ENCODE data around the gene CD72. TPM values are rescaled to one million over a fixed set of nuclear protein-coding genes. Genes with fewer than 3 reads are reported as not detected.
A peak's percentile ranks its signal among the peaks of the same experiment; 100 is the strongest.

Gene CD72
- total RNA-seq, 6 donors from 2014 or later, result 2.5 to 44.0 (median 7.2) TPM

DNA sequence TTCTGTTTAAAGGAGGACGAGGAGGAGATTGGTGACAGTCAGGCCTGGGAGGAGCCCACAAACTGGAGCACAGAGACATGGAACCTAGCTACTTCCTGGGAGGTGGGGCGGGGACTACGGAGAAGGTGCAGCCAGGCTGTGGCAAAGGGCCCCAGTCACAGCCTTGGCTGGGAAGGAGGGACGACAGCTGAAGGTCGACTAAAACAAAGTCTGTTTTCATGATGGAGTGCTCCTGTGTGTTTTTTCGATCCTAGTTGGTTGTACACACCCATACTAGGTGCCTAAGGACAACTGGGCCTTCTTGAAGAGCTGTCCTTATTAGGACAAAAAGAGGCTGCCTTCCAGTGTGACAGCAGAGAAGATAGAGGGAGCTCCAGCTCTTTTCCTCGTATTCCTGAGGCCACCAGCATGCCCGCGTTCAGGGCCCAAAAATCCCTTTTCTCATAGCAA is 42.8 kb upstream of the CD72 start:
- DNase-seq, result peak in 1 of 2 donors; percentile 35
- Histone ChIP-seq H3K27me3 (no peaks in the 10 kb centered on the region), H3K36me3 (peaks cover 0 to 26% (median 12%) of the 10 kb centered on the region in 4 donors), H3K9me3 (no peaks in the 10 kb centered on the region), H3K4me3 (no peak overlapping the region), H3K4me1 (peaks cover 25 to 64% (median 38%) of the 10 kb centered on the region in 4 donors), H3K27ac (peak overlapping the region; percentile 8 to 97 (median 54))
- 47 to 63% methylated on average over 7 to 9 of the region's 9 CpGs for WGBS, 2 donors
- TF ChIP-seq EP300 (IDR thresholded peaks at IDR 0.05) (no peak), POLR2AphosphoS5 (IDR thresholded peaks at IDR 0.05) (no peak)
- TF ChIP-seq, protein P1, sequence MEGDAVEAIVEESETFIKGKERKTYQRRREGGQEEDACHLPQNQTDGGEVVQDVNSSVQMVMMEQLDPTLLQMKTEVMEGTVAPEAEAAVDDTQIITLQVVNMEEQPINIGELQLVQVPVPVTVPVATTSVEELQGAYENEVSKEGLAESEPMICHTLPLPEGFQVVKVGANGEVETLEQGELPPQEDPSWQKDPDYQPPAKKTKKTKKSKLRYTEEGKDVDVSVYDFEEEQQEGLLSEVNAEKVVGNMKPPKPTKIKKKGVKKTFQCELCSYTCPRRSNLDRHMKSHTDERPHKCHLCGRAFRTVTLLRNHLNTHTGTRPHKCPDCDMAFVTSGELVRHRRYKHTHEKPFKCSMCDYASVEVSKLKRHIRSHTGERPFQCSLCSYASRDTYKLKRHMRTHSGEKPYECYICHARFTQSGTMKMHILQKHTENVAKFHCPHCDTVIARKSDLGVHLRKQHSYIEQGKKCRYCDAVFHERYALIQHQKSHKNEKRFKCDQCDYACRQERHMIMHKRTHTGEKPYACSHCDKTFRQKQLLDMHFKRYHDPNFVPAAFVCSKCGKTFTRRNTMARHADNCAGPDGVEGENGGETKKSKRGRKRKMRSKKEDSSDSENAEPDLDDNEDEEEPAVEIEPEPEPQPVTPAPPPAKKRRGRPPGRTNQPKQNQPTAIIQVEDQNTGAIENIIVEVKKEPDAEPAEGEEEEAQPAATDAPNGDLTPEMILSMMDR (IDR thresholded peaks at IDR 0.05), result peak in 2 of 6 experiments; percentile 22 to 40
- no peak for ATAC-seq (ENCODE audit: low FRiP score in 2 of 2)

DNA sequence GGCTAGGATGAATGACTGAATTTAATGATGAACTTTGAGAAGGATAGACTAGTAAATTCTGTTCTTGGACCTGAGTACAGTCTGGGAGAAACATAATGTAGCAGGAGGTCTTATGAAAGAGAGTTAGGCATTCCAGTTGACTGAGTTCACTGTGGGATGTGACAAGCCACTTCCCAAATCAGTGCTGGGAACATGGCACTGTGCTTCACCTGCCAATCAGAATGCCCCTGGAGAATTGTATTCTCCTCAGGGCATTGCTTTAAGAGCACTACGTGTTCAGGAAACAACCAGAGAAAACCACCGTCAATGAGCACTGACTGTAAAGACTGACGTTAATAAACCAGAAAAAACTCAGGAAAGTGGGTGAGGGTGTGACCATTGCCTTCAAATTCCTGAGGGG is 41.1 kb upstream of the CD72 start:
- TF ChIP-seq EP300 (IDR thresholded peaks at IDR 0.05) (no peak), POLR2AphosphoS5 (IDR thresholded peaks at IDR 0.05) (peak in 1 of 2 donors; percentile 15)
- 54 to 72% methylated on average over 3 of the region's 3 CpGs for WGBS, 2 donors
- Histone ChIP-seq H3K27me3 (no peaks in the 10 kb centered on the region), H3K36me3 (peaks cover 0 to 26% (median 12%) of the 10 kb centered on the region in 4 donors), H3K27ac (peak overlapping the region; percentile 97 to 99 (median 98)), H3K4me1 (peaks cover 16 to 48% (median 30%) of the 10 kb centered on the region in 4 donors), H3K4me3 (peak overlapping the region in 3 of 4 donors; percentile 68 to 90 (median 86)), H3K9me3 (no peaks in the 10 kb centered on the region)
- ATAC-seq (ENCODE audit: low FRiP score in 2 of 2) (no peak), DNase-seq (no peak)

DNA sequence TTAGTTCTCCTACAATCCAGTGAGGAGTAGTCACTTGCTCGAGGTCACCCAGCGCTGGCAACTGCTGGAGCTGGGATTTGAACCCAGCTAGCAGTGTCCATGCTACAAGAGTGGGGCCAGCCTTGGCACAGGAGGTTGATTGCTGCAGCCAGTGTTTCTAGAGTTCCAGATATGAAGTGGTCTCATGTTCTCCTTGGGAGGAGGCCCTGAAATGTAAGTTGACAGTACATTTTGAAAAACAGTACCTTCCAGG is 40.7 kb upstream of the CD72 start:
- Histone ChIP-seq H3K9me3 (no peaks in the 10 kb centered on the region), H3K4me1 (peaks cover 16 to 47% (median 29%) of the 10 kb centered on the region in 4 donors), H3K27ac (peak overlapping the region; percentile 97 to 99 (median 98)), H3K27me3 (no peaks in the 10 kb centered on the region), H3K4me3 (peak overlapping the region; percentile 68 to 97 (median 88)), H3K36me3 (peaks cover 0 to 26% (median 12%) of the 10 kb centered on the region in 4 donors)
- 0 to 4% methylated on average over 2 of the region's 2 CpGs for WGBS, 2 donors
- ATAC-seq (ENCODE audit: low FRiP score in 2 of 2), result peak in 1 of 2 donors; percentile 1
- DNase-seq, result no peak
- TF ChIP-seq POLR2A (IDR thresholded peaks at IDR 0.05) (no peak), EP300 (IDR thresholded peaks at IDR 0.05) (no peak), POLR2AphosphoS5 (IDR thresholded peaks at IDR 0.05) (no peak)
- TF ChIP-seq, protein P1 (IDR thresholded peaks at IDR 0.05), result no peak

DNA sequence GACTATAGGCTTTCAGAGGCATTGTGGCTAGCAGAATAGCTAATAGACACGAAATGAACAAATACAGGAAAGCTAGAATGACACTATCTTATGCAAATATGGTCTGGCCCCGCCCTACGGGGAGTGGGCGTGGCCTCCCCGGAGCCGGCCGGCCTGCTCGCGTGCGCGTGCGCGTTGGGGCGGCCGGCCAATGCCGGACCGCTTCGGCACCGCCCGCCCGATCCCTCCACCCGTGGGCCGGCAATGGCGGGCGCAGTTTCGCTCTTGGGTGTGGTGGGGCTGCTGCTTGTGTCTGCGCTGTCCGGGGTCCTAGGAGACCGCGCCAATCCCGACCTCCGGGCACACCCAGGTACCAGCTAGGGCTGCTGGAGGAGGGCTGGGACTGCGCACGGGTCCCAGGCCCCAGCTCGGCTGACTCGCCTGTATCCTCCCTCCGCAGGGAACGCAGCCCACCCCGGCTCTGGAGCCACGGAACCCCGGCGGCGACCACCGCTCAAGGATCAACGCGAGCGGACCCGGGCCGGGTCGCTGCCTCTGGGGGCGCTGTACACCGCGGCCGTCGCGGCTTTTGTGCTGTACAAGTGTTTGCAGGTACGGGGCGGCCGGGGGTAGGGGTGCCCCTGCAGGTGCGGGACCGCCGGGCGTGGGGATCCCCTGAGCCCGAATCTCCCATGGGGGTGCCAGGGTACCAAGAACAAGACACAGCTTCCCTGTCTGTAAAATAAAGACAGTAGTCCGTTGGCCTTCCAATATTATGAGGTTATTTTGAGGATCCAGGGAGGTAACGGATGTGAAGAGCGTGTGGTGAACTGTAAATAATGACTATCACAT is 40.1 kb upstream of the CD72 start, which contains the start of gene CCDC107:
Gene CCDC107, plus strand, starts transcription at position 156 of the 831 bp plus-strand sequence. Its CDS starts 88 bp downstream, at position 244.
- Histone ChIP-seq H3K9me3 (no peaks in the 10 kb centered on the region), H3K4me3 (peak within 1 kb of the TSS; percentile 68 to 97 (median 88)), H3K27ac (peak within 1 kb of the TSS; percentile 97 to 99 (median 98)), H3K27me3 (no peaks in the 10 kb centered on the region), H3K4me1 (peaks cover 16 to 48% (median 29%) of the 10 kb centered on the region in 4 donors), H3K36me3 (peaks cover 0 to 26% (median 12%) of the 10 kb centered on the region in 4 donors)
- WGBS, 2 donors, result 0 to 1% methylated on average over 19 to 61 of the region's 67 CpGs
- peak; percentile 95 for ATAC-seq (ENCODE audit: low FRiP score in 2 of 2)
- DNase-seq, result peak; percentile 84 to 97
- TF ChIP-seq POLR2AphosphoS5 (IDR thresholded peaks at IDR 0.05), result peak; percentile 84 to 88
- TF ChIP-seq POLR2A (IDR thresholded peaks at IDR 0.05), result peak in 3 of 4 donors; percentile 88 to 97 (median 94)
- TF ChIP-seq EP300 (IDR thresholded peaks at IDR 0.05), result peak in 1 of 4 donors; percentile 1
- TF ChIP-seq, protein P1 (IDR thresholded peaks at IDR 0.05), result peak; percentile 46 to 86 (median 73)

DNA sequence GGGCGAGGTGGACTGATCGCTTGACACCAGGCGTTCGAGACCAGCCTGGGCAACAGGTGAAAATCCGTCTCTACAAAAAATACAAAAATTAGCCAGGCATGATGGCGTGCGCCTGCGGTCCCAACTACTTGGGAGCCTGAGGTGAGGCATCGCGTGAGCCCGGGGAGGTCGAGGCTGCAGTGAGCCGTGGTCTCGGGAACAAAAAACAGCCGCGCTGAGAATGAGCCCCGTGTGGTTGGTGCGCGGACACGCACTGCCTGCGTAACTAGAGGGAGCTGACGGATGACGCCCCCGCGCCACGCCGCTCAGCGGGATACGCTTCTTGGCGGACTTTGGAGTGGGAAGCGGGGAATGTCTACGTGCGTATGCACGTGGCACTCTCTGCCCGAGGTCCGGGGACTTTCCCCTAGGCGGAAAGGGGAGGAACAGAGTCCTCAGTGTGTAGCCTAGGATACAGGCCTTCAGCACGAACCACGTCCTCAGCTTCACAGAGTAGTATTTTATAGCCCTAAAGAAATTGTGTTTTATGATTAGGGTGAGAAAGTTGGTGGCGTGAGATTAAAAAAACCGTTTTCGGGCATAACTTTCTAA is 39.4 kb upstream of the CD72 start, which contains the start of gene RMRP:
Gene RMRP, minus strand, starts transcription at position 474 of the 591 bp plus-strand sequence.
- Histone ChIP-seq H3K27me3 (no peaks in the 10 kb centered on the region), H3K4me1 (peaks cover 20 to 55% (median 34%) of the 10 kb centered on the region in 4 donors), H3K4me3 (peak within 1 kb of the TSS; percentile 68 to 97 (median 88)), H3K27ac (peak within 1 kb of the TSS; percentile 97 to 99 (median 98)), H3K36me3 (peaks cover 0 to 26% (median 12%) of the 10 kb centered on the region in 4 donors), H3K9me3 (no peaks in the 10 kb centered on the region)
- TF ChIP-seq POLR2A (IDR thresholded peaks at IDR 0.05) (peak in 2 of 4 donors; percentile 46 to 50), POLR2AphosphoS5 (IDR thresholded peaks at IDR 0.05) (peak; percentile 93 to 95), EP300 (IDR thresholded peaks at IDR 0.05) (peak in 2 of 4 donors; percentile 55 to 94)
- TF ChIP-seq, protein P1 (IDR thresholded peaks at IDR 0.05), result peak in 5 of 6 experiments; percentile 31 to 90 (median 68)
- DNase-seq, result peak; percentile 97 to 98
- WGBS, 2 donors, result 0 to 2% methylated on average over 38 to 42 of the region's 42 CpGs
- peak; percentile 97 to 98 for ATAC-seq (ENCODE audit: low FRiP score in 2 of 2)

Measured in upper lobe of left lung (tissue), 6 donors.